ENCODE data around the gene ART5. TPM values are rescaled to one million over a fixed set of nuclear protein-coding genes. Genes with fewer than 3 reads are reported as not detected.
A peak's percentile ranks its signal among the peaks of the same experiment; 100 is the strongest.

ART5 gene
- total and polyA plus RNA-seq, 8 donors: 0.11 to 0.51 (median 0.22) TPM; not detected in 2

- H3K4me1 ChIP-seq: no peaks in the 10 kb centered on the region
- intact Hi-C loops (cut with DNase I): no loop called here
- FAIRE-seq (no peak), ATAC-seq (no peak), DNase-seq (no peak)
- no peaks in the 10 kb centered on the region for H3K36me3 ChIP-seq
- H3K9me3 ChIP-seq: no peaks in the 10 kb centered on the region
- H3K27me3 ChIP-seq: no peaks in the 10 kb centered on the region
- no peak overlapping the region for H3K4me3 ChIP-seq
- no peak overlapping the region for H3K27ac ChIP-seq
- WGBS, 2 donors: 86 to 87% methylated on average over 4 of the region's 4 CpGs
- no peak for TF ChIP-seq CTCF (IDR thresholded peaks at IDR 0.05)
Measured at GRCh38 chr11:3631331-3631730, 10.5 kb downstream of the ART5 start.

GRCh38 chr11:3627291-3627690 is 14.5 kb downstream of the ART5 start:
- no peak for TF ChIP-seq CTCF (IDR thresholded peaks at IDR 0.05)
- WGBS, 2 donors: 87 to 100% methylated on average over 1 of the region's 1 CpG
- H3K27ac ChIP-seq: no peak overlapping the region
- peak in 3 of 4 donors; percentile 12 to 58 (median 56) for ATAC-seq
- H3K4me3 ChIP-seq: no peak overlapping the region
- intact Hi-C loops (cut with DNase I): no loop called here
- no peaks in the 10 kb centered on the region for H3K4me1 ChIP-seq
- H3K36me3 ChIP-seq: no peaks in the 10 kb centered on the region
- H3K27me3 ChIP-seq: no peaks in the 10 kb centered on the region
- no peak for FAIRE-seq
- H3K9me3 ChIP-seq: no peaks in the 10 kb centered on the region
- no peak for DNase-seq

- Histone ChIP-seq H3K36me3 (no peaks in the 10 kb centered on the region), H3K27me3 (no peaks in the 10 kb centered on the region), H3K27ac (no peak overlapping the region), H3K4me3 (no peak overlapping the region), H3K4me1 (no peaks in the 10 kb centered on the region), H3K9me3 (no peaks in the 10 kb centered on the region)
- 85 to 86% methylated on average over 23 of the region's 23 CpGs for WGBS, 2 donors
- DNase-seq (peak in 1 of 6 donors; percentile 32), FAIRE-seq (no peak), ATAC-seq (peak in 3 of 4 donors; percentile 8 to 60 (median 50))
- intact Hi-C loops (cut with DNase I): no loop called here
- TF ChIP-seq CTCF (IDR thresholded peaks at IDR 0.05): no peak
Measured at GRCh38 chr11:3626250-3626960, 15.4 kb downstream of the ART5 start.

GRCh38 chr11:3623767-3624458 is 17.9 kb downstream of the ART5 start:
- no peak overlapping the region for H3K27ac ChIP-seq
- no peak for TF ChIP-seq CTCF (IDR thresholded peaks at IDR 0.05)
- H3K4me1 ChIP-seq: no peaks in the 10 kb centered on the region
- 59 to 61% methylated on average over 8 of the region's 8 CpGs for WGBS, 2 donors
- FAIRE-seq (no peak), ATAC-seq (no peak), DNase-seq (no peak)
- H3K27me3 ChIP-seq: no peaks in the 10 kb centered on the region
- H3K4me3 ChIP-seq: no peak overlapping the region
- intact Hi-C loops (cut with DNase I): no loop called here
- no peaks in the 10 kb centered on the region for H3K9me3 ChIP-seq
- no peaks in the 10 kb centered on the region for H3K36me3 ChIP-seq

- no peak overlapping the region for H3K4me3 ChIP-seq
- no peaks in the 10 kb centered on the region for H3K36me3 ChIP-seq
- intact Hi-C loops (cut with DNase I): no loop called here
- 91 to 95% methylated on average over 5 of the region's 5 CpGs for WGBS, 2 donors
- no peak for TF ChIP-seq CTCF (IDR thresholded peaks at IDR 0.05)
- DNase-seq: no peak
- ATAC-seq: no peak
- H3K27ac ChIP-seq: no peak overlapping the region
- no peaks in the 10 kb centered on the region for H3K9me3 ChIP-seq
- no peak for FAIRE-seq
- H3K27me3 ChIP-seq: no peaks in the 10 kb centered on the region
- H3K4me1 ChIP-seq: no peaks in the 10 kb centered on the region
Measured at GRCh38 chr11:3623121-3623520, 18.7 kb downstream of the ART5 start.
